ENCODE results near the gene GALNTL6.

DNA sequence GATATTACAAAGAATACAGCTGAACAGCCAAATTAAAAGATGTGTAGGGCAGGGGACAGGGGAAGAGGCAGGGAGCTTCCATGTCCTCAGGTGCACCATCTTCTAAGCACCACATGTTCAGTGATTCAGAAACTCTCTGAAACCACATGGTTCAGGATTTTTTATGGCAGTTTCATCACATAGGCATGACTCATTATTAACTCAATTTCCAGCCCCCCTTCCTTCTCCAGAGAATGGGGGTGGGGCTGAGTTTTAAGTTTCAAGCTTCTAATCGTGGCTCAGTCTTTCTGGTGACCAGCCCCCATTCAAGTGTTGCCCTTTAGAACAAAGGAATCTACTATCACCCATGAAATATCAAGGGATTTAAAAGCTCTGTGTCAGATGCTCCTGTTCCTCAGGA is 1037.6 kb downstream of the GALNTL6 start:
- no peak for TF ChIP-seq EZH2 (IDR thresholded peaks at IDR 0.05; ENCODE audit: low read depth)
- TF ChIP-seq, protein P1, sequence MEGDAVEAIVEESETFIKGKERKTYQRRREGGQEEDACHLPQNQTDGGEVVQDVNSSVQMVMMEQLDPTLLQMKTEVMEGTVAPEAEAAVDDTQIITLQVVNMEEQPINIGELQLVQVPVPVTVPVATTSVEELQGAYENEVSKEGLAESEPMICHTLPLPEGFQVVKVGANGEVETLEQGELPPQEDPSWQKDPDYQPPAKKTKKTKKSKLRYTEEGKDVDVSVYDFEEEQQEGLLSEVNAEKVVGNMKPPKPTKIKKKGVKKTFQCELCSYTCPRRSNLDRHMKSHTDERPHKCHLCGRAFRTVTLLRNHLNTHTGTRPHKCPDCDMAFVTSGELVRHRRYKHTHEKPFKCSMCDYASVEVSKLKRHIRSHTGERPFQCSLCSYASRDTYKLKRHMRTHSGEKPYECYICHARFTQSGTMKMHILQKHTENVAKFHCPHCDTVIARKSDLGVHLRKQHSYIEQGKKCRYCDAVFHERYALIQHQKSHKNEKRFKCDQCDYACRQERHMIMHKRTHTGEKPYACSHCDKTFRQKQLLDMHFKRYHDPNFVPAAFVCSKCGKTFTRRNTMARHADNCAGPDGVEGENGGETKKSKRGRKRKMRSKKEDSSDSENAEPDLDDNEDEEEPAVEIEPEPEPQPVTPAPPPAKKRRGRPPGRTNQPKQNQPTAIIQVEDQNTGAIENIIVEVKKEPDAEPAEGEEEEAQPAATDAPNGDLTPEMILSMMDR (conservative IDR thresholded peaks at IDR 0.05), result no peak
